A204.1 (cell line): Measurements from ENCODE around the gene BANF2.

Experiments
- FAIRE-seq: peaks from 2 replicates; lab custom pipeline; 2012; peaks lifted over from hg19 to GRCh38; lab: Jason Lieb, UNC

The BANF2 gene

GRCh38 chr20:17710379-17711266 lies 10.9 kb downstream of the BANF2 start:
- FAIRE-seq = no peak

DNA sequence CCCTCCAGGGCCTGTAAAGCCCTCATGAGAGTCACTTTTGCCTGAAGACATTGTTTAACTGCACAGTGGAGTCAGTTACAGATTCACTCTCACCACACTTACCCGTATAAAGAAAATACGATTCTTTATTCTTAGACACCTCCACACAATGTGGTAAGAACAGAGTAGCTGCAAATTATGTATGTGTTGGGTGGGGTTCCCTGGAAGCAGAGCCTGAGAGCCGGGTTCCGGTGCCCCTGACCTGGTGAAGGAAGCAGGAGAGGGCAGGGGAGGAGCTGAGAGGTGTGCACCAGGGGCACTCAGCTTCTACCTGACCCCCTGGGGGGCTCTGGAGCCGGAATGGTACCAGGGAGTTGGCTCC lies 11.5 kb downstream of the BANF2 start:
- FAIRE-seq = no peak

GRCh38 chr20:17712201-17712600 lies 12.4 kb downstream of the BANF2 start:
- no peak for FAIRE-seq

DNA sequence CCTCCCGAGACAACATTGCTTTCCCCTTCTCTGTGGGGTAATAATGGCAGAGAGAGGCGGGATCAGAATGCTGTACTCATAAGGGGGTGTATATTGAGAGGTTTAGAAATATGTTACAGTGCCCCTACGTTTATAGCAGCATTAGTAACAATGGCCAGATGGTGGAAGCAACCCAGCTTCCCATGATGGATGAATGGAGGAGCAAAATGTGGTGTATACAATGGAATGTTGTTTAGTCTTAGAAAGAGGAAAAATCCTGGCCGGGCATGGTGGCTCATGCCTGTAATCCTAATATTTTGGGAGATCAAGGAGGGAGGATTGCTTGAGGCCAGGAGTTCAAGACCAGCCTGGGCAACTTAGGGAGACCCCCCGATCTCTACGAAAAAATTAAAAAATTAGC lies 12.9 kb downstream of the BANF2 start:
- no peak for FAIRE-seq

- no peak for FAIRE-seq
Observed at GRCh38 chr20:17714597-17714996, 14.8 kb downstream of the BANF2 start.

DNA sequence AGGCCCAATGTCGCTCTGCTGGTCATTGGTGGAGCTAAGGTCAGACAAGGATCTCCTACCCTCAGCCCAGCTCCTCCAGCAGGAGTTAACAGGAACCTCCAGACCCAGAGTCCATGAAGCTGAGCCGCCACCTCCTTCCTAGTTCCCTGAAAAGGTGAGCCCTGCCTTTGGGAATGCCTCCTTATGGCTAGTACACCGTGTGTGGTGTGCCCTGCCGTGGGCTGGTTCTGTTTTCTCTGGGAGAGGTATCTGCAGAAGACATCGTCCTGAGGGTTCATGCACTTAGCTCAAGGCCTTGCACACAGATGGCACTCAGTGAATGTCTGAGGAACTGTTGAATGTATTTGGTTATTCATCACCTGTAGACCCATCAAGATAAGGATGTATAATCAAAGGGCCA lies 15.3 kb downstream of the BANF2 start:
- no peak for FAIRE-seq

- no peak for FAIRE-seq
Observed at GRCh38 chr20:17716331-17716730, 16.6 kb downstream of the BANF2 start.

DNA sequence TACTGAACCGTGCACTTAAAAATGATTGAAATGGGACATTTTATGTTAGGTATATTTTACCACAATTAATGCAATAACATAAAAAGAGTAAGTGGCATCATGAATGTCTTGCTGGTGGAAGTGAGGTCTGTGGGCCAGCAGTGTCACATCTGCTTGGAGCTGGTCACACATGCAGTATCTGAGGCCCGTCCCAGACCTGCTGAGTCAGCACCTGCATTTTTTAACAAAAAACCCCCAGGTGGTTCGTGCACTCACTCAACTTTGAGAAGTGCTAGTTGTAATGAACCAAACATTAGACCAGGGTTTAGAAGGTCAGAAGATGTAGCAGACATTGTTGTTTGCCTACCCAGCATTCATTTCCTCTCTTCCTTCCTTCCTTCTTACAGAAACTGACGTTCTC lies 21.0 kb downstream of the BANF2 start:
- no peak for FAIRE-seq

- no peak for FAIRE-seq
Observed at GRCh38 chr20:17721802-17722486, 22.2 kb downstream of the BANF2 start.

GRCh38 chr20:17722493-17723300 lies 22.9 kb downstream of the BANF2 start:
- FAIRE-seq = no peak

GRCh38 chr20:17723301-17723691 lies 23.5 kb downstream of the BANF2 start:
- no peak for FAIRE-seq

- FAIRE-seq = no peak
Observed at GRCh38 chr20:17725094-17725835, 25.5 kb downstream of the BANF2 start.

DNA sequence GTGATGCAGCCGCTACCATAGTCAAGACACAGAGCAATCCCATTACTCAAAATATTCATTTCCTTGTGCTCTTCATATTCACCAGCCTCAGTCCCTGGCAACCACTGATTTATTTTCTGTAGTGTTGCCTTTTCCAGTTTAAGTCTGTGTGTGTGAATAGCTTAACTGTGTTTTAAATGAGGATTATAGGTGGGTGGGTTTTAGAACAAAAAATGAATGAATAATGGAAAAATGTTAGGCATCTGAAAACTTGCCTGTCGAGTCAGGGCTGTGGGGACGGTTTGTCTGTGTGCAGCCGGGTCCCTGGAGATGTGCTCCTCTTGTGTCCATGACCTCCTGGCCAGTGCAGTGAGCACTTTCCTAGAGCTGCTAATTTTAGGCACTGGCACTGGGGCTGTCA lies 27.1 kb downstream of the BANF2 start:
- FAIRE-seq = no peak

DNA sequence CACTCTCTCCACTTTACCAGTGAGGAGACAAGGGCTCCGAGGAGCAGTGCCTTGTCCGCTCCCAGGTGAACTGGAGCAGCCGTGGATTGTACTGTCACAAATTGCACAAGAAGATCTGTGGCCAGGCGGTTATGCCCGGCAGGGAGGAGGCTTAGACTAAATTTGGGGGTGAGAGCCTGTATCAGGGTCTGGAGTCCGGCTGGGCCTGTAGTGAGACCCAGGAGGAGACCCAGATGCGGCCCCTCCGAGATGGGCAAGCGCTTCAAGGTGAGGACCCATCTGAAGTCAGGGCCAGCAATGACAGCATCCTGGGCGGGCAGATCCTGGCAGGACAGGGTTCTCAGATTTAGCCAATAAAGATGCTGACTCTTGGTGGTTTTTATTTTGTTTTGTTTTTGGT lies 27.6 kb downstream of the BANF2 start:
- no peak for FAIRE-seq

DNA sequence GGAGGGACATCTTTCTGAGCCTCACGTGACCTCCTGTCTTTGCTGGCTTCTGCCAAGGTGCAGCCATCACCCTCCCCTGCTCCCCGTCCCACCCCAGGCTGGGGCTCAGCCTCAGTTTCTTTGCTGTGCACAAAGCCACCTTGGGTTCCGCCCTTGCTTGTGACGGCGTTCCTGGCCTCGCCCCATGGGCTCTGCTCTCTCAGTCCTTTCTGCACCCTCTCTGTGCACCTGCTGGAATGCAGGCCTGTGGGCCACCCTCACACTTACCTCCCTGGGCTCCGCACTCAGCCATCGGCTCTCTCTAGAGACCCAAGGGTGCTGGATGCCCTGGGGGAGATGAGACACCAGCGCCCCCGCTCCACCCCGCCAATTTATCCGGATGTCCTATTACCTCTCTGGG lies 28.3 kb downstream of the BANF2 start:
- no peak for FAIRE-seq

DNA sequence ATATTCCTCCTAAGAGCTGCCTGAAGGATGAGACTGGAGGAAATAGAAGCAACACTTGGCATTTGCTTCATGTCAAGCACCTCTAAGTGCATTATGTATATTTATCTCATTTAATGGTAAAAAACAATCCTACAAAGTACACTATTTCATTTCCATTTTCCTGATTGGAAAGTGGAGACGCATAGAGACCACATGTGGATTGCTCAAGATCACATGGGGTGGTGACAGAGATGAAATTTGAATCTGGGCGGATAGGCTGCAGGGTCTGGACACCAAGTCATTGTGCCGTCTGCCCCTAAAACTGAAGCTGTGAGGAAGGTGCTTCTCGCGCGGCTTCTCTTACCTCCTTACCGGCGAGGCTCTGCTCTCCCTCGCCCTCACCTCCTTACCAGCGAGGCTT lies 30.3 kb downstream of the BANF2 start:
- FAIRE-seq = no peak

GRCh38 chr20:17731233-17731632 lies 31.5 kb downstream of the BANF2 start:
- no peak for FAIRE-seq

GRCh38 chr20:17732907-17733521 lies 33.2 kb downstream of the BANF2 start:
- FAIRE-seq = no peak

DNA sequence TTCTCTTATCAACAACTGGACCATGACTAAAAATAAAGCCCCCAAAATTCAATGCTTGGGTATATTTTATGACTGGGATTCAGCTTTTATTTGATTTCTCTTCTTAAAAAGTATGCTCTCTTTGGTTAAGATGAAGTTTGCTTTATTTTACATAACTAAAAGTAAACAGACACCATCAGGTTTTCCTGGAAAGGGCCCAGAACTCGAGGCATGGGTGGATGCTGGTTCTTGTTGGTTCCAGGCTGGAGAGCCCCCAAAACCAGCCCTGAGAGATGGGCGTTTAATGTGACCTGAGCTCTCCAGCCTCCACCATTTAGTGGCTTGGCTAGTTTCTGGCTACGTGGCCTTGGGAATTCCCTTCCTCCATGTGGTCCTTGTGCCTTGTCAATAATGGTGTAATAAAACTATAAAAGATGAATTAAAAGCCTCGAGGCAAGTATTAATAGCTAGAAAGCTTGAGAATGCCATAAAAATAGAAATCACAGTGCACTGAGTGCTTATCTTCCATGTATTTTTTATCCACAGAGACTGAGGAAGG lies 34.1 kb downstream of the BANF2 start:
- FAIRE-seq = no peak

DNA sequence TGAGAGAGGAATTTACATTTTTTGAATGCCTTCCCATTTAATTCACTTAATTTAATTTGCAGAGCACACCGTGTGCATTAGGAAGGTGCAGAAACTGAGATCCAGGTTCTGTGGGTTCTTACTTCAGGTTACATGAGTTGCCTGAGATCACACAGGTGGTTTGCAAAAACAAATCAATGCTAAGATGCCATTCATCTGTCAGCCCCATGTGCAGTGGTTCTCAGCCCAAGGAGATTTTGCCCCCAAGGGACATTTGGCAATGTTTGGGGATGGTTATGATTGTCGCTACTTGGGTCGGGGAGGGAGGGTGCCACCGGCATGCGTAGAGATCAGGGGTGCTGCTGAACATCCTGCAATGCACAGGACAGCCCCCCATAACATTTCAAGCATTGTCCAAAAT lies 34.6 kb downstream of the BANF2 start:
- no peak for FAIRE-seq

GRCh38 chr20:17735206-17735804 lies 35.5 kb downstream of the BANF2 start:
- no peak for FAIRE-seq
